ENCODE measurements around the gene TEX38. TPM values are rescaled to one million over a fixed set of nuclear protein-coding genes. Genes with fewer than 3 reads are reported as not detected.

TEX38 gene
- total RNA-seq, 1 experiment from 2014 or later = not detected

- Mint-ChIP-seq H3K9me3 (ENCODE audit: low read depth, unreplicated experiment) (no peaks in the 10 kb centered on the region), H3K4me1 (ENCODE audit: low read depth, unreplicated experiment) (no peaks in the 10 kb centered on the region), H3K27me3 (ENCODE audit: unreplicated experiment) (no peaks in the 10 kb centered on the region), H3K27ac (ENCODE audit: unreplicated experiment) (no peak overlapping the region), H3K4me3 (ENCODE audit: low read depth, unreplicated experiment) (no peak overlapping the region), H3K36me3 (ENCODE audit: insufficient read depth, unreplicated experiment) (peaks cover 40% of the 10 kb centered on the region)
- no TSS peak for BruUV-seq (replicated peaks)
- CTCF ChIA-PET = interaction anchor here (0.9 kb wide), 1 partner anchor 104 kb away, joined by 3 read pairs; the partner anchor contains the start of gene MKNK1
- intact Hi-C loops (cut with micrococcal nuclease; ENCODE audit: unreplicated experiment) = no loop called here
- no peak for DNase-seq
- TF ChIP-seq CTCF (IDR thresholded peaks at IDR 0.05; ENCODE audit: unreplicated experiment) = no peak
Observed at GRCh38 chr1:46708121-46708520, 36.5 kb downstream of the TEX38 start.

- Mint-ChIP-seq H3K4me1 (ENCODE audit: low read depth, unreplicated experiment) (peaks cover 38% of the 10 kb centered on the region), H3K27me3 (ENCODE audit: unreplicated experiment) (no peaks in the 10 kb centered on the region), H3K27ac (ENCODE audit: unreplicated experiment) (no peak overlapping the region), H3K4me3 (ENCODE audit: low read depth, unreplicated experiment) (no peak overlapping the region), H3K9me3 (ENCODE audit: low read depth, unreplicated experiment) (no peaks in the 10 kb centered on the region), H3K36me3 (ENCODE audit: insufficient read depth, unreplicated experiment) (peaks cover 62% of the 10 kb centered on the region)
- CTCF ChIA-PET = interaction anchor here (0.5 kb wide), 1 partner anchor 138 kb away, joined by 3 read pairs; no protein-coding TSS in a partner anchor
- no peak for TF ChIP-seq CTCF (IDR thresholded peaks at IDR 0.05; ENCODE audit: unreplicated experiment)
- intact Hi-C loops (cut with micrococcal nuclease; ENCODE audit: unreplicated experiment) = no loop called here
- no TSS peak for BruUV-seq (replicated peaks)
- no peak for DNase-seq
Observed at GRCh38 chr1:46714976-46715375, 43.3 kb downstream of the TEX38 start.

- no peak for DNase-seq
- Mint-ChIP-seq H3K4me1 (ENCODE audit: low read depth, unreplicated experiment) (peaks cover 39% of the 10 kb centered on the region), H3K27ac (ENCODE audit: unreplicated experiment) (peak overlapping the region; percentile 90), H3K4me3 (ENCODE audit: low read depth, unreplicated experiment) (peak overlapping the region; percentile 91), H3K27me3 (ENCODE audit: unreplicated experiment) (no peaks in the 10 kb centered on the region), H3K9me3 (ENCODE audit: low read depth, unreplicated experiment) (no peaks in the 10 kb centered on the region), H3K36me3 (ENCODE audit: insufficient read depth, unreplicated experiment) (peaks cover 53% of the 10 kb centered on the region)
- no peak for TF ChIP-seq CTCF (IDR thresholded peaks at IDR 0.05; ENCODE audit: unreplicated experiment)
- CTCF ChIA-PET = interaction anchor here (0.6 kb wide), 2 partner anchors 36 to 86 kb away, joined by 3 to 4 read pairs; no protein-coding TSS in a partner anchor
- no TSS peak for BruUV-seq (replicated peaks)
- intact Hi-C loops (cut with micrococcal nuclease; ENCODE audit: unreplicated experiment) = no loop called here
Observed at GRCh38 chr1:46717654-46718053, 46.0 kb downstream of the TEX38 start.

- BruUV-seq (replicated peaks) = TSS peak; percentile 41
- Mint-ChIP-seq H3K9me3 (ENCODE audit: low read depth, unreplicated experiment) (no peaks in the 10 kb centered on the region), H3K36me3 (ENCODE audit: insufficient read depth, unreplicated experiment) (peaks cover 53% of the 10 kb centered on the region), H3K4me1 (ENCODE audit: low read depth, unreplicated experiment) (peaks cover 39% of the 10 kb centered on the region), H3K27me3 (ENCODE audit: unreplicated experiment) (no peaks in the 10 kb centered on the region), H3K27ac (ENCODE audit: unreplicated experiment) (peak overlapping the region; percentile 90), H3K4me3 (ENCODE audit: low read depth, unreplicated experiment) (peak overlapping the region; percentile 91)
- no peak for TF ChIP-seq CTCF (IDR thresholded peaks at IDR 0.05; ENCODE audit: unreplicated experiment)
- CTCF ChIA-PET = interaction anchor here (0.6 kb wide), 1 partner anchor 86 kb away, joined by 3 read pairs; no protein-coding TSS in a partner anchor
- no peak for DNase-seq
- intact Hi-C loops (cut with micrococcal nuclease; ENCODE audit: unreplicated experiment) = no loop called here
Observed at GRCh38 chr1:46718340-46718726, 46.7 kb downstream of the TEX38 start.
